H1 (cell line): ENCODE data around the gene CREB3. TPM values are rescaled to one million over a fixed set of nuclear protein-coding genes. Genes with fewer than 3 reads are reported as not detected.

Experiments used
- CTCF ChIA-PET: fragments of 300-600 bp; sonication (Branson Sonifier 250); formaldehyde crosslinking; loops from one replicate; lab custom pipeline; 2021; ENCODE audit not compliant: partially characterized antibody; lab: Charles Lee
- POLR2A ChIA-PET: fragments of 300-600 bp; sonication (Branson Sonifier 250); formaldehyde crosslinking; loops from one replicate; lab custom pipeline; 2021; ENCODE audit warnings: inconsistent platforms; ENCODE audit not compliant: partially characterized antibody; lab: Charles Lee
- DNase-seq, 2 experiments: peaks; one replicate each; pipeline versions ENCODE4 v3.0.0 to v3.0.0-alpha.2; 2010 to 2022; ENCODE audit warnings: low spot score in 2 of 2, low read depth in 1 of 2, mixed read lengths in 1 of 2
- FAIRE-seq: peaks from 2 replicates; lab custom pipeline; 2011; peaks lifted over from hg19 to GRCh38; lab: Jason Lieb, UNC
- H2AFZ ChIP-seq: 2 replicates; pipeline ENCODE4 v1.8.1; 2012; ENCODE audit warnings: low read length, inconsistent platforms
- H2AK5ac ChIP-seq: 2 replicates; pipeline ENCODE4 v1.6.1; 2013; ENCODE audit warnings: low read depth, low read length
- H2BK120ac ChIP-seq: replicated peaks from 2 replicates; pipeline ENCODE3; 2013; ENCODE audit warnings: low read depth, low read length, inconsistent platforms
- H2BK12ac ChIP-seq: 2 replicates; pipeline ENCODE4 v1.6.1; 2013; ENCODE audit warnings: low read depth, low read length
- H2BK15ac ChIP-seq: 2 replicates; pipeline ENCODE4 v1.6.1; 2013; ENCODE audit warnings: low read length
- H2BK20ac ChIP-seq: 2 replicates; pipeline ENCODE4 v1.6.1; 2013; ENCODE audit warnings: low read length
- H2BK5ac ChIP-seq: 2 replicates; pipeline ENCODE4 v1.6.1; 2013; ENCODE audit warnings: low read depth, low read length
- H3K14ac ChIP-seq: 2 replicates; pipeline ENCODE4 v1.6.1; 2013; ENCODE audit warnings: inconsistent platforms; ENCODE audit not compliant: insufficient read length
- H3K18ac ChIP-seq: 2 replicates; pipeline ENCODE4 v1.6.1; 2013; ENCODE audit warnings: low read length; ENCODE audit errors: extremely low read depth
- H3K23ac ChIP-seq: 2 replicates; pipeline ENCODE4 v1.6.1; 2013; ENCODE audit warnings: inconsistent platforms; ENCODE audit not compliant: insufficient read length
- H3K23me2 ChIP-seq: 2 replicates; pipeline ENCODE4 v1.6.1; 2013; ENCODE audit warnings: low read depth, low read length
- H3K27ac ChIP-seq: 2 replicates; pipeline ENCODE4 v1.6.1; 2011; ENCODE audit warnings: low read depth, low read length, inconsistent platforms
- H3K27me3 ChIP-seq, 4 experiments: replicated peaks in 1 of 4; 1 replicate in 1 of 4; 2 replicates in 3 of 4; pipeline versions ENCODE4 v1.6.1 to v1.8.1; 2011 to 2013; ENCODE audit warnings: low read length in 3 of 4, mild to moderate bottlenecking in 3 of 4, inconsistent platforms in 2 of 4, mixed read lengths in 2 of 4, moderate library complexity in 1 of 4; ENCODE audit not compliant: control insufficient read depth in 3 of 4, insufficient read depth in 3 of 4; ENCODE audit errors: extremely low read depth in 1 of 4
- H3K36me3 ChIP-seq, 4 experiments: 2 replicates each; pipeline versions ENCODE4 v1.6.1 to v1.8.1; 2011 to 2013; ENCODE audit warnings: mild to moderate bottlenecking in 4 of 4, low read length in 3 of 4, moderate library complexity in 2 of 4, control low read depth in 1 of 4, inconsistent platforms in 1 of 4; ENCODE audit not compliant: insufficient read depth in 4 of 4, control insufficient read depth in 2 of 4
- H3K4ac ChIP-seq: replicated peaks from 2 replicates; pipeline ENCODE3; 2013; ENCODE audit warnings: low read length, low read depth, mixed read lengths, inconsistent platforms; ENCODE audit not compliant: insufficient read length
- H3K4me1 ChIP-seq, 4 experiments: replicated peaks in 1 of 4; 1 replicate in 1 of 4; 2 replicates in 3 of 4; pipeline versions ENCODE4 v1.6.1 to v1.8.1; 2011 to 2013; ENCODE audit warnings: low read length in 3 of 4, inconsistent platforms in 2 of 4, mixed read lengths in 1 of 4; ENCODE audit not compliant: insufficient read depth in 4 of 4, control insufficient read depth in 3 of 4
- H3K4me2 ChIP-seq, 2 experiments: 2 replicates each; pipeline versions ENCODE4 v1.6.1 to v1.8.1; 2011 to 2013; ENCODE audit warnings: low read depth in 2 of 2, low read length in 2 of 2, control low read depth in 1 of 2, inconsistent platforms in 1 of 2, mild to moderate bottlenecking in 1 of 2; ENCODE audit not compliant: insufficient read depth in 1 of 2
- H3K4me3 ChIP-seq, 4 experiments: fragments of 200-600, 300-600 bp in 1 of 4; sonication (generic), shearing (Covaris generic), sonication (Bioruptor Twin) in 1 of 4; 2 replicates each; pipeline versions ENCODE4 v1.5.1 to v1.8.1; 2011 to 2016; ENCODE audit warnings: low read length in 4 of 4, low read depth in 3 of 4, control low read depth in 2 of 4, inconsistent platforms in 2 of 4, mild to moderate bottlenecking in 2 of 4, mixed read lengths in 1 of 4, moderate library complexity in 1 of 4; ENCODE audit not compliant: insufficient read depth in 2 of 4; ENCODE audit errors: extremely low read depth in 1 of 4
- H3K56ac ChIP-seq: replicated peaks from 2 replicates; pipeline ENCODE3; 2013; ENCODE audit warnings: low read depth, mild to moderate bottlenecking, mixed read lengths, low read length, inconsistent platforms; ENCODE audit not compliant: insufficient read length
- H3K79me1 ChIP-seq: 2 replicates; pipeline ENCODE4 v1.6.1; 2013; ENCODE audit warnings: low read depth, low read length, control low read depth
- H3K79me2 ChIP-seq, 2 experiments: 2 replicates each; pipeline versions ENCODE4 v1.6.1 to v1.8.1; 2012 to 2013; ENCODE audit warnings: low read length in 2 of 2, mild to moderate bottlenecking in 2 of 2, inconsistent platforms in 1 of 2; ENCODE audit not compliant: insufficient read depth in 2 of 2, control insufficient read depth in 1 of 2
- H3K9ac ChIP-seq, 4 experiments: replicated peaks in 1 of 4; 1 replicate in 1 of 4; 2 replicates in 3 of 4; pipeline versions ENCODE4 v1.6.1 to v1.8.1; 2011 to 2013; ENCODE audit warnings: low read depth in 3 of 4, low read length in 3 of 4, control low read depth in 2 of 4, mild to moderate bottlenecking in 2 of 4, moderate library complexity in 2 of 4, inconsistent platforms in 1 of 4; ENCODE audit errors: extremely low read depth in 1 of 4
- H3K9me3 ChIP-seq, 2 experiments: 2 replicates each; pipeline versions ENCODE4 v1.6.1 to v1.8.1; 2012 to 2013; ENCODE audit warnings: mild to moderate bottlenecking in 2 of 2, moderate library complexity in 2 of 2, control low read depth in 1 of 2, inconsistent platforms in 1 of 2, low read depth in 1 of 2, low read length in 1 of 2, mixed read lengths in 1 of 2; ENCODE audit not compliant: insufficient read depth in 2 of 2
- H4K20me1 ChIP-seq, 2 experiments: replicated peaks in 1 of 2; 2 replicates each; pipeline versions ENCODE3 to v1.8.1; 2011 to 2013; ENCODE audit warnings: inconsistent platforms in 2 of 2, low read length in 2 of 2, mild to moderate bottlenecking in 1 of 2; ENCODE audit not compliant: insufficient read depth in 2 of 2, control insufficient read depth in 1 of 2
- H4K5ac ChIP-seq: 2 replicates; pipeline ENCODE4 v1.6.1; 2013; ENCODE audit warnings: low read length, low read depth, mixed read lengths, inconsistent platforms; ENCODE audit not compliant: insufficient read length
- H4K8ac ChIP-seq: 2 replicates; pipeline ENCODE4 v1.8.0; 2013; ENCODE audit warnings: mild to moderate bottlenecking, moderate library complexity, low read length, inconsistent platforms; ENCODE audit not compliant: insufficient read depth; ENCODE audit errors: extremely low read depth
- H4K91ac ChIP-seq: replicated peaks from 2 replicates; pipeline ENCODE3; 2013; ENCODE audit warnings: low read length, mixed read lengths, inconsistent platforms; ENCODE audit not compliant: insufficient read length
- BACH1 ChIP-seq: IDR thresholded peaks from 2 replicates; pipeline ENCODE4 v1.6.1; 2012; ENCODE audit warnings: low read length, improper control_type of control experiment
- BCL11A ChIP-seq, 2 experiments: IDR thresholded peaks; one replicate each; pipeline ENCODE4 v1.6.1; 2011; ENCODE audit warnings: low read depth in 2 of 2, low read length in 2 of 2, mild to moderate bottlenecking in 2 of 2
- CHD1 ChIP-seq: IDR thresholded peaks from 2 replicates; pipeline ENCODE4 v1.6.1; 2012; ENCODE audit warnings: low read depth, low read length, improper control_type of control experiment
- CTBP2 ChIP-seq: IDR thresholded peaks from 2 replicates; pipeline ENCODE4 v1.7.0; 2011; ENCODE audit warnings: borderline replicate concordance, mild to moderate bottlenecking, moderate library complexity, mixed read lengths, low read length; ENCODE audit not compliant: insufficient read depth, insufficient read length
- KDM1A ChIP-seq: fragments of 200-600, 300-600 bp; sonication (generic); IDR thresholded peaks from 2 replicates; pipeline ENCODE4 v1.7.1; 2016; ENCODE audit warnings: mild to moderate bottlenecking, low read length, borderline replicate concordance
- NRF1 ChIP-seq: IDR thresholded peaks from 2 replicates; pipeline ENCODE4 v1.6.1; 2011; ENCODE audit warnings: mild to moderate bottlenecking, low read depth, low read length, improper control_type of control experiment
- POLR2A ChIP-seq, 2 experiments: IDR thresholded peaks; 1 replicate in 1 of 2; 2 replicates in 1 of 2; pipeline ENCODE4 v1.6.1; 2011; ENCODE audit warnings: low read depth in 2 of 2, low read length in 2 of 2, mild to moderate bottlenecking in 2 of 2; ENCODE audit errors: control extremely low read depth in 1 of 2
- POU5F1 ChIP-seq: IDR thresholded peaks from 2 replicates; pipeline ENCODE4 v1.6.1; 2011; ENCODE audit warnings: low read depth, mild to moderate bottlenecking, low read length, moderate library complexity
- RNF2 ChIP-seq: fragments of 200-900, 300-1000 bp; sonication (generic); IDR thresholded peaks from 2 replicates; pipeline ENCODE4 v1.7.1; 2016; ENCODE audit warnings: borderline replicate concordance, low read depth, mild to moderate bottlenecking, antibody characterized with exemption, low read length; ENCODE audit not compliant: poor library complexity, severe bottlenecking; ENCODE audit errors: missing control alignments
- SP4 ChIP-seq: IDR thresholded peaks from 2 replicates; pipeline ENCODE4 v1.6.1; 2012; ENCODE audit warnings: low read length, inconsistent platforms
- TEAD4 ChIP-seq: IDR thresholded peaks from 2 replicates; pipeline ENCODE4 v1.6.1; 2012; ENCODE audit warnings: low read depth, low read length, inconsistent platforms, mixed read lengths
- USF2 ChIP-seq: IDR thresholded peaks from 2 replicates; pipeline ENCODE4 v1.6.1; 2011; ENCODE audit warnings: low read length, improper control_type of control experiment
- YY1 ChIP-seq: IDR thresholded peaks from 2 replicates; pipeline ENCODE4 v1.6.1; 2011; ENCODE audit warnings: low read depth, mild to moderate bottlenecking, low read length
- WGBS, 2 experiments: shearing (Covaris generic) in 1 of 2; methylation state at CpG; one replicate each; pipeline versions ENCODE4 v1.1.6 to v1.1.7; 2013 to 2015; ENCODE audit warnings: low lambda C conversion rate in 2 of 2, mixed read lengths in 2 of 2, inconsistent platforms in 1 of 2, low coverage in 1 of 2, missing lambda C conversion rate in 1 of 2; ENCODE audit not compliant: insufficient replicate concordance in 2 of 2, insufficient coverage in 1 of 2, insufficient read length in 1 of 2; ENCODE audit errors: extremely low coverage in 1 of 2, missing lambda C conversion rate in 1 of 2; 5-methylcytosine and 5-hydroxymethylcytosine counted together
- polyA plus RNA-seq, 7 experiments: library from polyadenylated mRNA; depleted of rRNA in 3 of 7; stranded (reverse) in 5 of 7; unstranded in 2 of 7; fragments of >200 nt in 5 of 7; fragments of 200-250 nt in 2 of 7; gene quantifications; 1 replicate in 5 of 7; 2 replicates in 1 of 7; 4 replicates in 1 of 7; pipeline versions ENCODE4 v1.2.1 to v1.2.3, GENCODE V29; 2011 to 2013; ENCODE audit warnings: missing spikeins in 2 of 7, mixed read lengths in 2 of 7
- total RNA-seq: library from RNA; stranded (reverse); fragmentation: NEBNext Ultra II Directional; extraction: Animal tissue kit (Norgen Biotek cat#: 25700); gene quantifications from 2 replicates; pipeline ENCODE4 v1.2.1, GENCODE V29; 2021

Gene CREB3
- total and polyA plus RNA-seq, 2 of the 8 experiments (the other 6 are each of a cell fraction or from before 2014, with no cell fraction given), result 24.4 to 25.7 TPM

- H3K9ac ChIP-seq, result no peak overlapping the region
- no peak overlapping the region for H4K8ac ChIP-seq
- H4K5ac ChIP-seq, result no peak overlapping the region
- no peak overlapping the region for H3K4me2 ChIP-seq
- no peak overlapping the region for H2BK120ac ChIP-seq
- H3K27ac ChIP-seq, result no peak overlapping the region
- no peak overlapping the region for H3K18ac ChIP-seq
- peaks cover 0 to 6% of the 10 kb centered on the region in 2 experiments for H4K20me1 ChIP-seq
- H3K14ac ChIP-seq, result no peak overlapping the region
- peaks cover 46 to 92% (median 86%) of the 10 kb centered on the region in 4 experiments for H3K36me3 ChIP-seq
- no peak overlapping the region for H2AFZ ChIP-seq
- H3K23me2 ChIP-seq, result no peaks in the 10 kb centered on the region
- WGBS, 2 experiments, result 99% methylated on average over 7 of the region's 7 CpGs; no CpG with 5 or more reads in 1 of the 2 experiments
- H3K4me1 ChIP-seq, result no peaks in the 10 kb centered on the region
- no peak overlapping the region for H2AK5ac ChIP-seq
- H4K91ac ChIP-seq, result no peak overlapping the region
- H3K56ac ChIP-seq, result no peak overlapping the region
- DNase-seq, result no peak
- H3K4ac ChIP-seq, result no peak overlapping the region
- H3K79me1 ChIP-seq, result no peaks in the 10 kb centered on the region
- POLR2A ChIA-PET, result interaction anchor here (0.8 to 4.8 kb wide), 2 partner anchors 13 to 41 kb away, joined by 3 to 19 read pairs; partner anchors contain the start of gene TPM2
- H2BK20ac ChIP-seq, result no peak overlapping the region
- H2BK12ac ChIP-seq, result no peak overlapping the region
- no peak overlapping the region for H3K23ac ChIP-seq
- CTCF ChIA-PET, result interaction anchor here (1.1 to 13.1 kb wide), 5 partner anchors 8 to 40 kb away, joined by 3 to 199 read pairs (median 6); partner anchors contain the start of genes ARHGEF39 and TPM2
- no peak overlapping the region for H2BK5ac ChIP-seq
- H2BK15ac ChIP-seq, result no peak overlapping the region
- no peak for FAIRE-seq
- no peak overlapping the region for H3K4me3 ChIP-seq
- H3K27me3 ChIP-seq, result no peaks in the 10 kb centered on the region
- H3K79me2 ChIP-seq, result no peaks in the 10 kb centered on the region
- no peaks in the 10 kb centered on the region for H3K9me3 ChIP-seq
- TF ChIP-seq CHD1 (no peak), YY1 (no peak), POU5F1 (no peak), TEAD4 (no peak), KDM1A (no peak), CTBP2 (no peak), SP4 (no peak), BACH1 (no peak), NRF1 (no peak), USF2 (no peak), BCL11A (IDR thresholded peaks at IDR 0.05; ENCODE audit: low read depth in 2 of 2, low read length in 2 of 2) (no peak), POLR2A (IDR thresholded peaks at IDR 0.05; ENCODE audit: control extremely low read depth in 1 of 2, low read depth in 2 of 2, low read length in 2 of 2) (no peak), RNF2 (no peak)
Measured at GRCh38 chr9:35702696-35703095, 29.8 kb upstream of the CREB3 start.
